Measurements from ENCODE around the gene SMAP1. TPM values are rescaled to one million over a fixed set of nuclear protein-coding genes. Genes with fewer than 3 reads are reported as not detected.

The SMAP1 gene
- total and polyA plus RNA-seq, 12 donors = 11.3 to 39.8 (median 24.2) TPM

DNA sequence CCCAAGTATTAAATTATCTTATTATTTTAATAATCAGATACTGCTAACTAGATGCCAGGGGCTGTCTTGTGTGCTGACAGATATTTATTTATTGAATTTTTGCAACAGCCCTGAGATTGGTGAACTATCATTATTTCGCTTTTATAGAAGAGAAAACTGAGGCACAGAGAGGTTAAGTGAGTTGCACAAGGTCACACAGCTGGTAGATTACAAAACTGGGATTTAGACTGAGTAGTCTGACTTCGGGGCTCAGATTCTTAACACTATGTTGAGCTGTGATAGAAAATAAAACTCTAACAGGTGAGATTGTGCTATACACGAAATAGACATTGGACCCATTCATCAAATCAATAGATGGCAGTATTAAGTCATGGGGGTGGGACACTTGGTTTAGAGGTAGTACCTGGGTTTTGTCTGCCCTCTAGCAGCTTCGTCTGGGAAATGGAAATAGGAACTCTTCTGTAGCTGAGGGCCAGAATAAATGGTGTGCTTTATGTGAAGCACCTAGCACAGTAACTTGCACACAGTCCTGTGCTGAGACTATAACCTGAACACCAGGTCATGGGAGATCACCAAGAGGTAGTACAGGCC lies 175.7 kb downstream of the SMAP1 start:
- H3K27ac ChIP-seq = no peak overlapping the region
- no peaks in the 10 kb centered on the region for H3K27me3 ChIP-seq
- no peaks in the 10 kb centered on the region for H3K9me3 ChIP-seq (replicated peaks in 1 of 3)
- no peak overlapping the region for H3K4me3 ChIP-seq
- intact Hi-C loops (cut with DNase I) = no loop called here
- peaks cover 0 to 6% of the 10 kb centered on the region in 2 donors for H3K4me1 ChIP-seq (replicated peaks in 1 of 2)
- no peaks in the 10 kb centered on the region for H3K36me3 ChIP-seq (replicated peaks in 1 of 2)
- WGBS, 4 donors = 89 to 94% (median 92%) methylated on average over 4 of the region's 4 CpGs
- TF ChIP-seq POLR2A (IDR thresholded peaks at IDR 0.05) = no peak
- TF ChIP-seq, protein P1, sequence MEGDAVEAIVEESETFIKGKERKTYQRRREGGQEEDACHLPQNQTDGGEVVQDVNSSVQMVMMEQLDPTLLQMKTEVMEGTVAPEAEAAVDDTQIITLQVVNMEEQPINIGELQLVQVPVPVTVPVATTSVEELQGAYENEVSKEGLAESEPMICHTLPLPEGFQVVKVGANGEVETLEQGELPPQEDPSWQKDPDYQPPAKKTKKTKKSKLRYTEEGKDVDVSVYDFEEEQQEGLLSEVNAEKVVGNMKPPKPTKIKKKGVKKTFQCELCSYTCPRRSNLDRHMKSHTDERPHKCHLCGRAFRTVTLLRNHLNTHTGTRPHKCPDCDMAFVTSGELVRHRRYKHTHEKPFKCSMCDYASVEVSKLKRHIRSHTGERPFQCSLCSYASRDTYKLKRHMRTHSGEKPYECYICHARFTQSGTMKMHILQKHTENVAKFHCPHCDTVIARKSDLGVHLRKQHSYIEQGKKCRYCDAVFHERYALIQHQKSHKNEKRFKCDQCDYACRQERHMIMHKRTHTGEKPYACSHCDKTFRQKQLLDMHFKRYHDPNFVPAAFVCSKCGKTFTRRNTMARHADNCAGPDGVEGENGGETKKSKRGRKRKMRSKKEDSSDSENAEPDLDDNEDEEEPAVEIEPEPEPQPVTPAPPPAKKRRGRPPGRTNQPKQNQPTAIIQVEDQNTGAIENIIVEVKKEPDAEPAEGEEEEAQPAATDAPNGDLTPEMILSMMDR (IDR thresholded peaks at IDR 0.05) = no peak
- DNase-seq = no peak

DNA sequence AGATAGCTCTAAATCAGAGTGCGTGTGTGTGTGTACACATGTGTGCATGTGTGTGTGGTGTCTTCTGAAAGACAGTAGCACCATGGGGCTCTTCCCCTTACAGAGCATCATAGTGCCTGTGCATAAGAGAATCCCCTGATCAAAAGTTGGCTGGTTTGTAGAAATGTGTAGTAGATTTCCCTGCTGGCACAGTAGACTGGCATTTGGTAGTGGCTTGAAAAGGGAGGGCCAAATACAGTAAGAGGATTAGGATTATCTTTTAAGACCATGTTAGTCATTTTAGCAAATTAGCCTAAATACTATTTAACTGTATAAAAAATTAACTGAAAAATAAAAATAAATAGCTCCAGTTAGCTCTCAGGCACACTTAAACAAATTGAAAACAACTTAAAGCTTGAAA lies 176.6 kb downstream of the SMAP1 start:
- Histone ChIP-seq H3K4me3 (no peak overlapping the region), H3K4me1 (replicated peaks in 1 of 2) (peaks cover 0 to under 1% of the 10 kb centered on the region in 2 donors), H3K36me3 (replicated peaks in 1 of 2) (no peaks in the 10 kb centered on the region), H3K27me3 (no peaks in the 10 kb centered on the region), H3K27ac (no peak overlapping the region), H3K9me3 (replicated peaks in 1 of 3) (no peaks in the 10 kb centered on the region)
- intact Hi-C loops (cut with DNase I) = no loop called here
- DNase-seq = no peak
- no peak for TF ChIP-seq POLR2A (IDR thresholded peaks at IDR 0.05)
- TF ChIP-seq, protein P1 (IDR thresholded peaks at IDR 0.05) = no peak
- 96 to 100% (median 100%) methylated on average over 1 of the region's 1 CpG for WGBS, 4 donors

DNA sequence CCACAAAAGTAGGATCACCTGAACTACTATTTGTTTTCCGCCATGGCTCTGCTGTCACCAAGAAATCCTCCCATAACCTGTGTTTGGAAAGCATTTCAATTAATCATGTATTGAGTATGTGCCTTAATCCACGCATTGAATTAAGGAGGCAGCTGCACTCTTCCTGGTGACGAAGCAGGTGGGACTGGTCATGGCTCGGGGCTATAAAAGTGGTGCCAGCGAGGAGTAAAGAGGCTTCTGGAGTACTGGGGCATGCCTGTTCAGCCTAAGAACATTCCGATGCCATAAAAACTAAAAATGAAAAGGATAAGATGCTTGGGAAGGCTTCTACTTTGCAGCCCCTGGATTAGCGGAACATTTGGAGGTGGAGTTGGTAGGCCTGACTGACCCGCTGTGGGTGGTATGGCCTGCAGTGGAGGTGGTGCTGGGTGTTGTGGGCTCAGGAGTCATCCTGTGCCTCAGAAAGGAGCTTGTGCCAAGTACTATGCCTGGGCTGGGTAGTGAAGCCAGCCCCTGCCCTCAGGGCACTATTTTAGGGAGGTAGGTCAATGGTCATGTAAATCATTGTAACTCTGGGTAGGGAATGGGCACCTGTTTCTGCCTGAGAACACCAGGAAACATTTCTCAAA lies 178.6 kb downstream of the SMAP1 start:
- no peaks in the 10 kb centered on the region for H3K36me3 ChIP-seq (replicated peaks in 1 of 2)
- WGBS, 4 donors = 95 to 99% (median 96%) methylated on average over 8 of the region's 8 CpGs
- H3K4me3 ChIP-seq = no peak overlapping the region
- H3K4me1 ChIP-seq (replicated peaks in 1 of 2) = no peaks in the 10 kb centered on the region
- TF ChIP-seq, protein P1 (IDR thresholded peaks at IDR 0.05) = no peak
- no peak for TF ChIP-seq POLR2A (IDR thresholded peaks at IDR 0.05)
- H3K27me3 ChIP-seq = no peaks in the 10 kb centered on the region
- H3K27ac ChIP-seq = no peak overlapping the region
- intact Hi-C loops (cut with DNase I) = no loop called here
- DNase-seq = no peak
- no peaks in the 10 kb centered on the region for H3K9me3 ChIP-seq (replicated peaks in 1 of 3)

DNA sequence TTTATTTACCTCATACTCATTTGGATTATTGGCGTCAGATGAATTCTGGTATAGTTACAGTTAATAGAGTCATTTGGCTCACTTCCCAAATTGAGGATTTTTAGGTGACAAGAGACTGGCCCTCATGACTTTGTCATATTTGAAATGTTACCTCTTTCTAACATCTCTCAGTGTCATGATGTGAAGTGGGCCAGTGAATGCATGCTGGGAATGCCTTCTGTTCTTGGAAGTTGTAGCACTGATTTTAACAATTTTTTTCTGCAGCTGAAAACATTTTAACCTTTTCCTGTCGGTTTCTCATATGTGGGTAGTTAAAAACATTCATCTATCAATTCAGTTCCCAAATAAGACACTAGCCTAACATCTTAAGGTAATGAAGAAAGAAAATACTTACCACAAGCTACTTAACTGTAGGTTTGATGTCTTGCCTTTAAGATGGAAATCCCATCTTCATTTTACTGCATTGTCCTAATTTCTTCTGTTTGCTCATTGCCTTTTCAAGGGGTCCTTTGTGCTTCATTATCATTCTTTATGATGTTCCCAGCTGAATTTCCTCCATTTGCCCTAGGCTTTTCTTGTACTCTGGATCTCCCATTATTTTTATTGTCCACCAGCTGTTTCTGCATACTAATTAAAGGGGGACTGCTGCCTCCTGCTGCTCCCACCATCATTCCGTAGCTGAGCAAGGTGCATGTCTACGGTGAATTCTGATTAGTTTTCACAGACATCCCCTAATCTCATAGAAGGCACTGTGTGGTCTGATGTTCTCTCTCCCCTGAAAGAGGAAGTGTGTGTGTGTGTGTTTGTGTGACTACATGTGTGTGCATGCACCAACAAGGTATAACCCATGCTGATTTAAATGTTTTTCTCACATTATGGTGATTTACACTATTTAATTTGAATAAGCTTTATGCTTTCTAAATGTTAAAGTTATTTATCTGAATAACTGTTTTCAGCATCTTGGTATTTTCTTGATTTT lies 179.7 kb downstream of the SMAP1 start:
- Histone ChIP-seq H3K27ac (no peak overlapping the region), H3K36me3 (replicated peaks in 1 of 2) (no peaks in the 10 kb centered on the region), H3K27me3 (no peaks in the 10 kb centered on the region), H3K9me3 (replicated peaks in 1 of 3) (no peaks in the 10 kb centered on the region), H3K4me3 (no peak overlapping the region), H3K4me1 (replicated peaks in 1 of 2) (no peaks in the 10 kb centered on the region)
- 90 to 97% (median 91%) methylated on average over 4 of the region's 4 CpGs for WGBS, 4 donors
- no peak for DNase-seq
- intact Hi-C loops (cut with DNase I) = no loop called here
- TF ChIP-seq, protein P1 (IDR thresholded peaks at IDR 0.05) = no peak
- no peak for TF ChIP-seq POLR2A (IDR thresholded peaks at IDR 0.05)

Data from adrenal gland (tissue), 12 donors.